Activated T-cell treated with anti-CD3 and anti-CD28 coated beads, Interleukin-2, amount 50 U/mL, for 72 hours (primary cell): ENCODE results near the gene DTX3L. TPM values are rescaled to one million over a fixed set of nuclear protein-coding genes. Genes with fewer than 3 reads are reported as not detected.
A peak's percentile ranks its signal among the peaks of the same experiment; 100 is the strongest.

Source experiments
- ATAC-seq, 2 donors: fragments of 150-1000 bp; cut with Tn5 transposase; replicated peaks in 1 of 2; 2 replicates each; pipeline ENCODE4 v1.10.0; 2021; ENCODE audit warnings: moderate library complexity in 2 of 2, mild to moderate bottlenecking in 1 of 2
- DNase-seq, 2 donors: peaks; one replicate each; pipeline ENCODE4 v3.0.0; 2021 to 2022; ENCODE audit warnings: mixed read lengths in 1 of 2
- H3K27ac Mint-ChIP-seq: one replicate; pipeline ENCODE4 v1.8.0; 2022; ENCODE audit warnings: mild to moderate bottlenecking, moderate library complexity, mixed read lengths
- H3K27me3 Mint-ChIP-seq: one replicate; pipeline ENCODE4 v1.8.0; 2022; ENCODE audit warnings: low read depth, mixed read lengths
- H3K36me3 Mint-ChIP-seq, 2 donors: one replicate each; pipeline ENCODE4 v1.8.0; 2022; ENCODE audit warnings: mixed read lengths in 2 of 2, mild to moderate bottlenecking in 1 of 2; ENCODE audit not compliant: insufficient read depth in 2 of 2
- H3K4me1 Mint-ChIP-seq: one replicate; pipeline ENCODE4 v1.8.0; 2022; ENCODE audit warnings: low read depth, mixed read lengths
- H3K4me3 Mint-ChIP-seq, 2 donors: one replicate each; pipeline ENCODE4 v1.8.0; 2022; ENCODE audit warnings: mild to moderate bottlenecking in 2 of 2, mixed read lengths in 2 of 2, moderate library complexity in 2 of 2
- H3K9me3 Mint-ChIP-seq, 2 donors: one replicate each; pipeline ENCODE4 v1.8.0; 2022; ENCODE audit warnings: mixed read lengths in 2 of 2
- total RNA-seq, 2 donors: library from RNA; stranded (reverse); gene quantifications; one replicate each; pipeline ENCODE4 v1.2.3, GENCODE V29; 2022

The DTX3L gene
- total RNA-seq, 2 donors from 2014 or later, result 43.9 to 51.4 TPM

DNA sequence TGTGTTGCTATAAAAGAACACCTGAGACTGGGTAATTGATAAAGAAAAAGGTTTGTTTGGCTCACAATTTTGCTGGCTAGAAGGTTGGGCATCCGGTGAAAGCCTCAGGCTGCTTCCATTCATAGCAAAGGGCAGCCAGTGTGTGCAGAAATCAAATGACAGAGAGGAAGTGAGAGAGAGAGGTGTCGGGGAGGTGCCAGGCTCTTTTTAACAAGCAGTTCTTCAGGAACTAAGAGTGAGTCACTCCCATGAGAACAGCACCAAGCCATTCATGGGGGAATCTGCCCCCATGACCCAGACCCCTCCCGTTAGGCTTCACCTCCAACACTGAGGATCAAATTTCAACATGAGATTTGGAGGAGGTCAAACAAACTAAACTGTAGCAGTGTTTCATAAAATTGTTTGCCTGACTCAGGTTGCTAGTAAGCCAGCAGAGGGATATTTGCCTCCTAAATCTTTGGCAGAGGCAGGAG lies 8.8 kb downstream of the DTX3L start:
- H3K9me3 Mint-ChIP-seq, result no peaks in the 10 kb centered on the region
- peaks cover 84% of the 10 kb centered on the region for H3K4me1 Mint-ChIP-seq
- peak overlapping the region; percentile 72 for H3K27ac Mint-ChIP-seq
- H3K36me3 Mint-ChIP-seq, result peaks cover 4 to 19% of the 10 kb centered on the region in 2 donors
- ATAC-seq (peak; percentile 16 to 25), DNase-seq (peak; percentile 16 to 29)
- H3K4me3 Mint-ChIP-seq, result no peak overlapping the region
- no peaks in the 10 kb centered on the region for H3K27me3 Mint-ChIP-seq

- peaks cover 5 to 16% of the 10 kb centered on the region in 2 donors for H3K36me3 Mint-ChIP-seq
- H3K4me3 Mint-ChIP-seq, result peak overlapping the region; percentile 71 to 97
- DNase-seq (peak; percentile 40 to 51), ATAC-seq (peak; percentile 86 to 88)
- peak overlapping the region; percentile 48 for H3K27ac Mint-ChIP-seq
- peaks cover 2 to 3% of the 10 kb centered on the region in 2 donors for H3K9me3 Mint-ChIP-seq
- H3K4me1 Mint-ChIP-seq, result peaks cover 70% of the 10 kb centered on the region
- no peaks in the 10 kb centered on the region for H3K27me3 Mint-ChIP-seq
Measured at GRCh38 chr3:122576174-122576940, 12.2 kb downstream of the DTX3L start.

- peaks cover 9 to 11% of the 10 kb centered on the region in 2 donors for H3K9me3 Mint-ChIP-seq
- DNase-seq (peak; percentile 51 to 60), ATAC-seq (peak; percentile 37 to 43)
- no peaks in the 10 kb centered on the region for H3K27me3 Mint-ChIP-seq
- peaks cover 14 to 23% of the 10 kb centered on the region in 2 donors for H3K36me3 Mint-ChIP-seq
- peaks cover 65% of the 10 kb centered on the region for H3K4me1 Mint-ChIP-seq
- peak within 1 kb of the TSS; percentile 97 to 98 for H3K4me3 Mint-ChIP-seq
- H3K27ac Mint-ChIP-seq, result peak within 1 kb of the TSS; percentile 98
Measured at GRCh38 chr3:122577409-122578031, 13.4 kb downstream of the DTX3L start, which contains the start of gene PARP15. Gene PARP15, plus strand, starts transcription at chr3:122577650. Its CDS starts 18 bp downstream, at chr3:122577668.

DNA sequence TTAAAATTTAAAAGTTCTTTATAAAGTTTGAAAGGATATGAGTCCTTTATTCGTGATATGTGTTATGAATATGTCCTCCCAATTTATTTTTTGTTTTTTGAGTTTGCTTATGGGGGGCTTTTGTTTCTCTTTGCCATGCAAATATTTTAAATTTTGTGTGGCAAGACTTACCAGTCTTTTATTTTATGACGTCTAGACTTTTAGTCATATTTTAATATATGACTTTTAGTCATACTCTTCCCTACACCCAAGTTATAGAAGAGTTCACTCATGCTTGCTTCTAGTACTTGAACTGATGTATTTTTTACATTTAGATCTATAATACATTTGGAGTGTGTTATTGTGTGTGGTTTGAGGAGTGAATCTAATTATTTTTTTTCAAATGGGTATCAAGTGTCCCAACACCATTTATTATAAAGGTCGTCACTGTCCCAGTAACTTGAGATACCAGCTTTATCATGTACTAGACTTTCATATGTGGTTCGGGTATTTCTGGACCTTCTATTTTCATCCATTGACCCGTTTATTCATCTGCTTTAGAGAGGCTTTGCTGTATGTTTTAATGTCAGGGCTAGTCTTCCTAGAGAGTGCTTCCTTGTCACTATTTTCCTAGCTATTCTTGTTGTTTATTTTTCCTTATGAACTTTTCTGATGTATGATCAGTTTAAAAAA lies 14.1 kb downstream of the DTX3L start:
- H3K36me3 Mint-ChIP-seq, result peaks cover 18 to 28% of the 10 kb centered on the region in 2 donors
- DNase-seq (no peak), ATAC-seq (peak in 1 of 2 donors; percentile 21)
- peaks cover 58% of the 10 kb centered on the region for H3K4me1 Mint-ChIP-seq
- peak overlapping the region; percentile 97 to 98 for H3K4me3 Mint-ChIP-seq
- peak overlapping the region; percentile 98 for H3K27ac Mint-ChIP-seq
- H3K27me3 Mint-ChIP-seq, result no peaks in the 10 kb centered on the region
- peaks cover 11 to 12% of the 10 kb centered on the region in 2 donors for H3K9me3 Mint-ChIP-seq

GRCh38 chr3:122580470-122580869 lies 16.3 kb downstream of the DTX3L start:
- Mint-ChIP-seq H3K27ac (no peak overlapping the region), H3K36me3 (peaks cover 21 to 35% of the 10 kb centered on the region in 2 donors), H3K4me1 (peaks cover 53% of the 10 kb centered on the region), H3K9me3 (peaks cover 14% of the 10 kb centered on the region in 2 donors), H3K27me3 (no peaks in the 10 kb centered on the region), H3K4me3 (no peak overlapping the region)
- DNase-seq (no peak), ATAC-seq (no peak)

DNA sequence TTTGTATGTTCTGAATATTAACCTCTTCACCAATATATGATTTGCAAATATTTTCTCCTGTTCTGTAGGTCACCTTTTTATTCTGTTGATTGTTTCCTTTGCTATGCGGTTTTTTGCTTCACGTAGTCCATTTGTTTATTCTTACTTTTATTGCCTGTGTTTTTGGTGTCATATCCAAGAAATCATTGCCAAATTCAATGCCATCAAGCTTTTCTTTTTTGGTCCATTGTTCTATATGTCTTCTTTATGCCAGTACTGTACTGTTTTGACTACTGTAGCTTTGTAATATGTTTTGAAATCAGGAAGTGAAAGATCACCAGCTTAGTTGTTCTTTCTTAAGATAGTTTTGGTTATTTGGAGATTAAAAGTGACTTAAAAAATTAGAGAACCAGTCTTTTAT lies 17.5 kb downstream of the DTX3L start:
- H3K9me3 Mint-ChIP-seq, result peaks cover 14% of the 10 kb centered on the region in 2 donors
- DNase-seq (no peak), ATAC-seq (no peak)
- no peak overlapping the region for H3K27ac Mint-ChIP-seq
- no peaks in the 10 kb centered on the region for H3K27me3 Mint-ChIP-seq
- H3K4me3 Mint-ChIP-seq, result no peak overlapping the region
- peaks cover 21 to 35% of the 10 kb centered on the region in 2 donors for H3K36me3 Mint-ChIP-seq
- peaks cover 52% of the 10 kb centered on the region for H3K4me1 Mint-ChIP-seq

DNA sequence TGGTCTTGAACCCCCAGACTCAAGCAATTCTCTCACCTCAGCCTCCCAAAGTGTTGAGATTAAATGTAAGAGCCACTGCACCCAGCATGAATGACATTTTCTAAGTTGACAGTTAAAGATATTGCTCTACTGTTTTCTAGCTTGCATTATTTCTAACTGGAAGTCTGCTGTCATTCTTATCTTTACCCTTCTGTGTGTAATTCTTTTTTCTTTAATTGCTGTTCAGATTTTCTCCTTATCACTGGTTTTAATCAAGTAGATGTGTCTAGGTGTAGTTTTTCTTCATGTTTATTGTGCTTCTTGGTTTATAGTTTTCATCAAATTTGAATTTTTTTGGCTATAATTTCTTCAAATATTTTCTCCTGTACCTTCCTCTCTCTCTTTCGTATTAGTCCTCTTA lies 18.3 kb downstream of the DTX3L start:
- H3K27me3 Mint-ChIP-seq, result no peaks in the 10 kb centered on the region
- peaks cover 49% of the 10 kb centered on the region for H3K4me1 Mint-ChIP-seq
- no peak overlapping the region for H3K27ac Mint-ChIP-seq
- H3K9me3 Mint-ChIP-seq, result peaks cover 14% of the 10 kb centered on the region in 2 donors
- H3K36me3 Mint-ChIP-seq, result peaks cover 21 to 35% of the 10 kb centered on the region in 2 donors
- ATAC-seq, result no peak
- no peak overlapping the region for H3K4me3 Mint-ChIP-seq
- no peak for DNase-seq

GRCh38 chr3:122586098-122586497 lies 22.0 kb downstream of the DTX3L start:
- no peak for DNase-seq
- Mint-ChIP-seq H3K36me3 (peaks cover 20 to 28% of the 10 kb centered on the region in 2 donors), H3K4me3 (no peak overlapping the region), H3K9me3 (peaks cover 13 to 14% of the 10 kb centered on the region in 2 donors), H3K27me3 (no peaks in the 10 kb centered on the region), H3K27ac (no peak overlapping the region), H3K4me1 (peaks cover 48% of the 10 kb centered on the region)
- no peak for ATAC-seq

- ATAC-seq (no peak), DNase-seq (no peak)
- Mint-ChIP-seq H3K9me3 (peaks cover 6 to 8% of the 10 kb centered on the region in 2 donors), H3K4me3 (no peak overlapping the region), H3K27ac (no peak overlapping the region), H3K36me3 (peaks cover 13 to 20% of the 10 kb centered on the region in 2 donors), H3K4me1 (peaks cover 48% of the 10 kb centered on the region), H3K27me3 (no peaks in the 10 kb centered on the region)
Measured at GRCh38 chr3:122586773-122587485, 22.8 kb downstream of the DTX3L start.

- DNase-seq, result no peak
- H3K27me3 Mint-ChIP-seq, result no peaks in the 10 kb centered on the region
- H3K9me3 Mint-ChIP-seq, result peaks cover 3 to 5% of the 10 kb centered on the region in 2 donors
- peak overlapping the region; percentile 77 for H3K27ac Mint-ChIP-seq
- peaks cover 7 to 13% of the 10 kb centered on the region in 2 donors for H3K36me3 Mint-ChIP-seq
- ATAC-seq, result no peak
- H3K4me1 Mint-ChIP-seq, result peaks cover 48% of the 10 kb centered on the region
- no peak overlapping the region for H3K4me3 Mint-ChIP-seq
Measured at GRCh38 chr3:122587572-122587971, 23.4 kb downstream of the DTX3L start.

DNA sequence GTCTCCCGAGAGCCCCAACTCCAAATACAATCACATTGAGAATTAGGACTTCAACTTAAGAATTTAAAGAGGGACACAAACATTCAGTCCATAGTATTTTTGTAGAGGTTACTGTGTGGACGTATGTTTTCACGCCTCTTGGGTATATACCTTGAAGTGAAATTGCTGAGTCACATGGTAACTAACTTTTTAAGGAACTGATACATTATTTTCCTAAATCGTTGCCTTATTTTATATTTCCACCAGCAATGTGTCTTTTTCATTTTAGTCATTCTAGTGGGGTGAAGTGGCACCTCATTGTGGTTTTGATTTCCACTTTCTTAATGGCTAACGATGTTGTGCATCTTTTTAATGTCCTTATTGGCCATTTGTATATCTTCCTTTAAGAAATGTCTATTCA lies 25.2 kb downstream of the DTX3L start:
- Mint-ChIP-seq H3K36me3 (no peaks in the 10 kb centered on the region), H3K27ac (no peak overlapping the region), H3K27me3 (no peaks in the 10 kb centered on the region), H3K9me3 (no peaks in the 10 kb centered on the region), H3K4me1 (peaks cover 40% of the 10 kb centered on the region), H3K4me3 (no peak overlapping the region)
- ATAC-seq, result no peak
- no peak for DNase-seq

- no peaks in the 10 kb centered on the region for H3K9me3 Mint-ChIP-seq
- H3K27me3 Mint-ChIP-seq, result no peaks in the 10 kb centered on the region
- DNase-seq, result no peak
- no peaks in the 10 kb centered on the region for H3K36me3 Mint-ChIP-seq
- peaks cover 32% of the 10 kb centered on the region for H3K4me1 Mint-ChIP-seq
- no peak overlapping the region for H3K4me3 Mint-ChIP-seq
- no peak for ATAC-seq
- H3K27ac Mint-ChIP-seq, result no peak overlapping the region
Measured at GRCh38 chr3:122590610-122591009, 26.5 kb downstream of the DTX3L start.
